ENCODE results near the gene LRMDA.

The LRMDA gene

GRCh38 chr10:75596930-75597620 is 165.7 kb downstream of the LRMDA start:
- TF ChIP-seq EGR1 (IDR thresholded peaks at IDR 0.05): no peak
- no peak for TF ChIP-seq YY1 (IDR thresholded peaks at IDR 0.05; ENCODE audit: low read depth)
- no peak for TF ChIP-seq TEAD4 (IDR thresholded peaks at IDR 0.05)
- no peak for TF ChIP-seq MAX (IDR thresholded peaks at IDR 0.05)
- no peak for TF ChIP-seq CREB1 (IDR thresholded peaks at IDR 0.05; ENCODE audit: low read depth)
- TF ChIP-seq CEBPB (IDR thresholded peaks at IDR 0.05): no peak
- TF ChIP-seq EP300 (IDR thresholded peaks at IDR 0.05; ENCODE audit: borderline replicate concordance): no peak

- no peak for TF ChIP-seq NFIC (IDR thresholded peaks at IDR 0.05)
- no peak for TF ChIP-seq EGR1 (IDR thresholded peaks at IDR 0.05)
- TF ChIP-seq TAF1 (IDR thresholded peaks at IDR 0.05; ENCODE audit: low read depth): no peak
- no peak for TF ChIP-seq TEAD4 (IDR thresholded peaks at IDR 0.05)
- no peak for TF ChIP-seq RAD21 (IDR thresholded peaks at IDR 0.05; ENCODE audit: low read depth)
- TF ChIP-seq MAX (IDR thresholded peaks at IDR 0.05): no peak
- TF ChIP-seq CEBPB (IDR thresholded peaks at IDR 0.05): no peak
Measured at GRCh38 chr10:75597773-75598440, 166.5 kb downstream of the LRMDA start.

GRCh38 chr10:75598998-75599397 is 167.6 kb downstream of the LRMDA start:
- TF ChIP-seq TCF12 (IDR thresholded peaks at IDR 0.05; ENCODE audit: low read depth) (no peak), RAD21 (IDR thresholded peaks at IDR 0.05; ENCODE audit: low read depth) (no peak), EGR1 (IDR thresholded peaks at IDR 0.05) (no peak), TEAD4 (IDR thresholded peaks at IDR 0.05) (no peak), CEBPB (IDR thresholded peaks at IDR 0.05) (no peak), FOXM1 (IDR thresholded peaks at IDR 0.05; ENCODE audit: borderline replicate concordance, low read depth) (no peak), EP300 (IDR thresholded peaks at IDR 0.05; ENCODE audit: borderline replicate concordance) (no peak), YY1 (IDR thresholded peaks at IDR 0.05; ENCODE audit: low read depth) (no peak), MAX (IDR thresholded peaks at IDR 0.05) (no peak)

- TF ChIP-seq NFIC (IDR thresholded peaks at IDR 0.05) (no peak), YY1 (IDR thresholded peaks at IDR 0.05; ENCODE audit: low read depth) (no peak)
Measured at GRCh38 chr10:75599875-75600648, 168.6 kb downstream of the LRMDA start.

GRCh38 chr10:75600833-75601232 is 169.4 kb downstream of the LRMDA start:
- no peak for TF ChIP-seq TCF12 (IDR thresholded peaks at IDR 0.05; ENCODE audit: low read depth)
- no peak for TF ChIP-seq FOXM1 (IDR thresholded peaks at IDR 0.05; ENCODE audit: borderline replicate concordance, low read depth)
- TF ChIP-seq CREB1 (IDR thresholded peaks at IDR 0.05; ENCODE audit: low read depth): no peak
- TF ChIP-seq USF1 (IDR thresholded peaks at IDR 0.05): no peak
- no peak for TF ChIP-seq MAX (IDR thresholded peaks at IDR 0.05)
- no peak for TF ChIP-seq TEAD4 (IDR thresholded peaks at IDR 0.05)
- no peak for TF ChIP-seq YY1 (IDR thresholded peaks at IDR 0.05; ENCODE audit: low read depth)
- no peak for TF ChIP-seq RAD21 (IDR thresholded peaks at IDR 0.05; ENCODE audit: low read depth)
- no peak for TF ChIP-seq ZBTB7A (IDR thresholded peaks at IDR 0.05; ENCODE audit: low read depth)
- TF ChIP-seq EGR1 (IDR thresholded peaks at IDR 0.05): no peak
- TF ChIP-seq EP300 (IDR thresholded peaks at IDR 0.05; ENCODE audit: borderline replicate concordance): no peak
- TF ChIP-seq TAF1 (IDR thresholded peaks at IDR 0.05; ENCODE audit: low read depth): no peak
- no peak for TF ChIP-seq REST (IDR thresholded peaks at IDR 0.05; ENCODE audit: low read depth)
- TF ChIP-seq NFIC (IDR thresholded peaks at IDR 0.05): no peak
- TF ChIP-seq CEBPB (IDR thresholded peaks at IDR 0.05): no peak

GRCh38 chr10:75602341-75602740 is 170.9 kb downstream of the LRMDA start:
- no peak for TF ChIP-seq MAX (IDR thresholded peaks at IDR 0.05)
- no peak for TF ChIP-seq NFIC (IDR thresholded peaks at IDR 0.05)
- no peak for TF ChIP-seq ZBTB7A (IDR thresholded peaks at IDR 0.05; ENCODE audit: low read depth)
- no peak for TF ChIP-seq TAF1 (IDR thresholded peaks at IDR 0.05; ENCODE audit: low read depth)
- no peak for TF ChIP-seq TEAD4 (IDR thresholded peaks at IDR 0.05)
- TF ChIP-seq YY1 (IDR thresholded peaks at IDR 0.05; ENCODE audit: low read depth): no peak
- TF ChIP-seq RAD21 (IDR thresholded peaks at IDR 0.05; ENCODE audit: low read depth): no peak
- no peak for TF ChIP-seq FOXM1 (IDR thresholded peaks at IDR 0.05; ENCODE audit: borderline replicate concordance, low read depth)

- no peak for TF ChIP-seq FOXM1 (IDR thresholded peaks at IDR 0.05; ENCODE audit: borderline replicate concordance, low read depth)
- no peak for TF ChIP-seq TEAD4 (IDR thresholded peaks at IDR 0.05)
- TF ChIP-seq USF1 (IDR thresholded peaks at IDR 0.05): no peak
- no peak for TF ChIP-seq EGR1 (IDR thresholded peaks at IDR 0.05)
Measured at GRCh38 chr10:75605096-75605495, 173.7 kb downstream of the LRMDA start.

All from Ishikawa (cell line).